HCT116 (cell line): ENCODE results near the gene TENM4. TPM values are rescaled to one million over a fixed set of nuclear protein-coding genes. Genes with fewer than 3 reads are reported as not detected.

Experiments used
- ATAC-seq: fragments of 200-7000 bp; cut with Tn5 transposase; 2 replicates; pipeline ENCODE4 v1.9.1; 2020; ENCODE audit warnings: mild to moderate bottlenecking, moderate library complexity
- BruUV-seq: library from RNA; stranded (reverse); fragments of 400-500 nt; replicated peaks from 2 replicates; lab custom pipeline; 2021; lab: Mats Ljungman, UMichigan
- CTCF ChIA-PET: fragments of 300-600 bp; sonication (Branson Sonifier 250); formaldehyde crosslinking; loops from one replicate; lab custom pipeline; 2021; ENCODE audit warnings: antibody characterized with exemption; lab: Charles Lee
- POLR2A ChIA-PET: fragments of 300-600, 350-600 bp; sonication (Branson Sonifier 250); formaldehyde crosslinking; loops from one replicate; lab custom pipeline; 2021; ENCODE audit warnings: antibody characterized with exemption; lab: Charles Lee
- RAD21 ChIA-PET, 2 experiments: fragments of 300-600 bp; sonication (Branson Sonifier 250); formaldehyde crosslinking; loops; one replicate each; lab custom pipeline; 2023; ENCODE audit warnings: low total read pairs in 2 of 2; ENCODE audit not compliant: uncharacterized antibody in 2 of 2, unreplicated experiment in 2 of 2, low non-redundant PET in 1 of 2; lab: Charles Lee
- DNase-seq: peaks from one replicate; pipeline ENCODE4 v3.0.0-alpha.2; 2010; ENCODE audit warnings: low read depth, low spot score
- H2AFZ ChIP-seq: fragments of 200-600 bp; shearing (Covaris generic), sonication (generic); 2 replicates; pipeline ENCODE4 v1.6.1; 2017; ENCODE audit warnings: low read depth, mixed run types, mixed read lengths, antibody characterized with exemption, low read length; ENCODE audit not compliant: poor library complexity, severe bottlenecking
- H3K27ac ChIP-seq: 2 replicates; pipeline ENCODE4 v1.5.1; 2012; ENCODE audit warnings: low read depth, low read length
- H3K27me3 ChIP-seq: fragments of 200-600 bp; sonication (generic); 2 replicates; pipeline ENCODE4 v1.6.1; 2016; ENCODE audit warnings: mixed run types, low read length, mixed read lengths; ENCODE audit not compliant: insufficient read depth
- H3K36me3 ChIP-seq, 2 experiments: fragments of 200-500 bp in 1 of 2; fragments of 200-600 bp in 1 of 2; sonication (Bioruptor generic) in 1 of 2; sonication (generic) in 1 of 2; 2 replicates each; pipeline versions ENCODE4 v1.5.1 to v1.6.1; 2014 to 2016; ENCODE audit warnings: low read length in 2 of 2, inconsistent platforms in 1 of 2, mixed read lengths in 1 of 2, mixed run types in 1 of 2; ENCODE audit not compliant: insufficient read depth in 2 of 2, control insufficient read depth in 1 of 2
- H3K4me1 ChIP-seq, 2 experiments: fragments of 200-600 bp in 1 of 2; sonication (generic) in 1 of 2; 2 replicates each; pipeline versions ENCODE4 v1.5.1 to v1.6.1; 2012 to 2017; ENCODE audit warnings: low read length in 2 of 2, inconsistent platforms in 1 of 2, mild to moderate bottlenecking in 1 of 2, mixed read lengths in 1 of 2, mixed run types in 1 of 2, moderate library complexity in 1 of 2; ENCODE audit not compliant: insufficient read depth in 2 of 2, control insufficient read depth in 1 of 2
- H3K4me2 ChIP-seq: fragments of 200-600 bp; sonication (generic); 2 replicates; pipeline ENCODE4 v1.6.1; 2017; ENCODE audit warnings: mixed run types, low read length, mixed read lengths
- H3K4me3 ChIP-seq, 2 experiments: fragments of 200-600 bp in 1 of 2; sonication (generic) in 1 of 2; replicated peaks in 1 of 2; 2 replicates each; pipeline ENCODE4 v1.5.1; 2011 to 2016; ENCODE audit warnings: low read length in 2 of 2, control low read depth in 1 of 2, low read depth in 1 of 2, mild to moderate bottlenecking in 1 of 2, mixed read lengths in 1 of 2, mixed run types in 1 of 2
- H3K79me2 ChIP-seq: fragments of 200-600 bp; sonication (generic); 2 replicates; pipeline ENCODE4 v1.6.1; 2017; ENCODE audit warnings: mild to moderate bottlenecking, mixed run types, low read length, moderate library complexity, mixed read lengths; ENCODE audit not compliant: insufficient read depth
- H3K9ac ChIP-seq: fragments of 200-600 bp; sonication (generic); 2 replicates; pipeline ENCODE4 v1.6.1; 2016; ENCODE audit warnings: low read length, mixed read lengths
- H3K9me2 ChIP-seq: fragments of 200-600 bp; sonication (generic), shearing (Covaris generic); 2 replicates; pipeline ENCODE4 v1.6.1; 2017; ENCODE audit warnings: mixed run types, mild to moderate bottlenecking, moderate library complexity; ENCODE audit not compliant: insufficient read depth
- H3K9me3 ChIP-seq, 2 experiments: fragments of 200-500 bp in 1 of 2; fragments of 200-600 bp in 1 of 2; sonication (Bioruptor generic) in 1 of 2; sonication (generic) in 1 of 2; 2 replicates each; pipeline ENCODE4 v1.6.1; 2014 to 2017; ENCODE audit warnings: low read length in 2 of 2, mixed read lengths in 2 of 2, inconsistent platforms in 1 of 2, low read depth in 1 of 2, mild to moderate bottlenecking in 1 of 2, mixed run types in 1 of 2, moderate library complexity in 1 of 2; ENCODE audit not compliant: control insufficient read depth in 1 of 2, insufficient read depth in 1 of 2
- H4K20me1 ChIP-seq: fragments of 200-600 bp; sonication (generic), shearing (Covaris generic); 2 replicates; pipeline ENCODE4 v1.6.1; 2017; ENCODE audit warnings: mixed run types, mild to moderate bottlenecking, moderate library complexity; ENCODE audit not compliant: insufficient read depth
- ELF1 ChIP-seq: IDR thresholded peaks from 2 replicates; pipeline ENCODE4 v1.6.1; 2012; ENCODE audit warnings: low read depth, borderline replicate concordance
- EZH2 ChIP-seq: fragments of 200-600 bp; sonication (generic); IDR thresholded peaks from 2 replicates; pipeline ENCODE4 v1.6.1; 2017; ENCODE audit warnings: antibody characterized with exemption, mixed run types
- POLR2AphosphoS5 ChIP-seq: IDR thresholded peaks from 2 replicates; pipeline ENCODE4 v1.6.1; 2011; ENCODE audit warnings: mild to moderate bottlenecking, low read depth, low read length, moderate library complexity
- SRF ChIP-seq: IDR thresholded peaks from 2 replicates; pipeline ENCODE4 v1.6.1; 2012; ENCODE audit warnings: low read depth
- TCF7L2 ChIP-seq: IDR thresholded peaks from 2 replicates; pipeline ENCODE4 v1.7.0; 2011; ENCODE audit warnings: borderline replicate concordance, inconsistent platforms; ENCODE audit not compliant: insufficient read depth, insufficient read length; ENCODE audit errors: extremely low read depth
- ZFX ChIP-seq: fragments of 450-650 bp; IDR thresholded peaks from 2 replicates; pipeline ENCODE4 v1.6.1; 2017
- intact Hi-C: fragments of 100-400 bp; cut with micrococcal nuclease; formaldehyde crosslinking; loops from 2 replicates; pipeline ENCODE4 v1.10.0; 2022
- total RNA-seq: library from RNA; stranded (reverse); gene quantifications from one replicate; pipeline ENCODE4 v1.2.1, GENCODE V29; 2021; ENCODE audit not compliant: unreplicated experiment
- TF ChIP-seq, protein P1 (sequence below), 3 experiments: fragments of 200-600 bp in 1 of 3; sonication (generic) in 1 of 3; IDR thresholded peaks in 2 of 3; conservative IDR thresholded peaks in 1 of 3; 2 replicates each; pipeline ENCODE4 v1.5.1; 2012 to 2017; ENCODE audit warnings: low read depth in 2 of 3, low read length in 2 of 3, antibody characterized with exemption in 1 of 3, borderline replicate concordance in 1 of 3, control low read depth in 1 of 3, mild to moderate bottlenecking in 1 of 3, mixed read lengths in 1 of 3, mixed run types in 1 of 3, moderate library complexity in 1 of 3; ENCODE audit not compliant: insufficient read depth in 1 of 3
- TF ChIP-seq, protein P2 (sequence below): IDR thresholded peaks from 2 replicates; pipeline ENCODE4 v1.6.1; 2012
- TF ChIP-seq, protein P3 (sequence below): IDR thresholded peaks from 2 replicates; pipeline ENCODE4 v1.6.1; 2011; ENCODE audit warnings: mild to moderate bottlenecking, low read length, moderate library complexity; ENCODE audit not compliant: insufficient replicate concordance; ENCODE audit errors: extremely low read depth

Gene TENM4
- total RNA-seq, 1 experiment from 2014 or later: 0.05 TPM

DNA sequence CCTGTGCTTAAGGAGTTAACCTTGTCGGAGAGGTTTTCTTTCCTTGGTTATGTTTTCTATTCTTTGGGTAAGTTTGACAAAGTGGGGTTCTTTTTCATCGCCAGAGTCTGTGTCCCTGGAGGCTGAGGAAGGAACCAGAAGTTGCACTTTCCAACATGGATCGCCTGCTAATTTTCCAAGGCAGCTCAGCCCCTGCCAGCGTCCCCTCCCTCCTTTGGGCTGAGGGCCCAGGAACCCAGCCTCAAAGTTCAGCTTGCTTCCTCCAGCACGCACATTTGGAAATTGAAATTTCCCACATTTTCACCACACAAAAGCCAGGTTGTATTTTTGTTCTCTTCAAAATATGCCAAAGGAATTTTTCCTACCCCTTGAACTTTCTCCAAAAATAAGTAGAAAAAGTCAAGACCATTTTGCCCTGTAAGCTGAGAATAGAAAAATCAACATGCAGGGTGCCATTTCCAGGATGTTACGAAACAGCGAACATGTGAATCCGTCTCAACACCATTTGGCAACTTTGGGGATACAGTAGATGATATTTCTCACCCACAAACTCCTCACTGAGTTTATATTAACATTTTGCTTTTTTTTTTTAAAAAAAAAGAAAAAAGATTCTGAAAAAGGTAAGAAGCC lies 343.5 kb downstream of the TENM4 start:
- no peak overlapping the region for H3K9ac ChIP-seq
- no peak for DNase-seq
- H3K4me1 ChIP-seq: peaks cover 4 to 9% of the 10 kb centered on the region in 2 experiments; a peak in 2 of 4 replicates
- no peak overlapping the region for H3K4me3 ChIP-seq
- POLR2A ChIA-PET: no interaction called here
- CTCF ChIA-PET: interaction anchor here (5.5 kb wide), 1 partner anchor 451 kb away, joined by 54 read pairs; no protein-coding TSS in a partner anchor
- no peaks in the 10 kb centered on the region for H3K9me2 ChIP-seq
- no peaks in the 10 kb centered on the region for H4K20me1 ChIP-seq
- H3K4me2 ChIP-seq: no peak overlapping the region
- TF ChIP-seq ELF1: no peak
- TF ChIP-seq EZH2: no peak
- TF ChIP-seq, protein P1, sequence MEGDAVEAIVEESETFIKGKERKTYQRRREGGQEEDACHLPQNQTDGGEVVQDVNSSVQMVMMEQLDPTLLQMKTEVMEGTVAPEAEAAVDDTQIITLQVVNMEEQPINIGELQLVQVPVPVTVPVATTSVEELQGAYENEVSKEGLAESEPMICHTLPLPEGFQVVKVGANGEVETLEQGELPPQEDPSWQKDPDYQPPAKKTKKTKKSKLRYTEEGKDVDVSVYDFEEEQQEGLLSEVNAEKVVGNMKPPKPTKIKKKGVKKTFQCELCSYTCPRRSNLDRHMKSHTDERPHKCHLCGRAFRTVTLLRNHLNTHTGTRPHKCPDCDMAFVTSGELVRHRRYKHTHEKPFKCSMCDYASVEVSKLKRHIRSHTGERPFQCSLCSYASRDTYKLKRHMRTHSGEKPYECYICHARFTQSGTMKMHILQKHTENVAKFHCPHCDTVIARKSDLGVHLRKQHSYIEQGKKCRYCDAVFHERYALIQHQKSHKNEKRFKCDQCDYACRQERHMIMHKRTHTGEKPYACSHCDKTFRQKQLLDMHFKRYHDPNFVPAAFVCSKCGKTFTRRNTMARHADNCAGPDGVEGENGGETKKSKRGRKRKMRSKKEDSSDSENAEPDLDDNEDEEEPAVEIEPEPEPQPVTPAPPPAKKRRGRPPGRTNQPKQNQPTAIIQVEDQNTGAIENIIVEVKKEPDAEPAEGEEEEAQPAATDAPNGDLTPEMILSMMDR (IDR thresholded peaks at IDR 0.05 in 2 of 3, conservative IDR thresholded peaks at IDR 0.05 in 1 of 3; ENCODE audit: borderline replicate concordance in 1 of 3, insufficient read depth in 1 of 3, low read depth in 2 of 3, low read length in 2 of 3): no peak
- TF ChIP-seq SRF: no peak
- TF ChIP-seq, protein P2, sequence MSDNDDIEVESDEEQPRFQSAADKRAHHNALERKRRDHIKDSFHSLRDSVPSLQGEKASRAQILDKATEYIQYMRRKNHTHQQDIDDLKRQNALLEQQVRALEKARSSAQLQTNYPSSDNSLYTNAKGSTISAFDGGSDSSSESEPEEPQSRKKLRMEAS: no peak
- intact Hi-C loops: no loop called here
- RAD21 ChIA-PET: no interaction called here
- H2AFZ ChIP-seq: no peak overlapping the region
- no peaks in the 10 kb centered on the region for H3K9me3 ChIP-seq
- no TSS peak for BruUV-seq
- H3K27me3 ChIP-seq: peaks cover 16% of the 10 kb centered on the region
- no peak for ATAC-seq
- no peaks in the 10 kb centered on the region for H3K36me3 ChIP-seq
- no peak overlapping the region for H3K27ac ChIP-seq
- H3K79me2 ChIP-seq: no peaks in the 10 kb centered on the region

DNA sequence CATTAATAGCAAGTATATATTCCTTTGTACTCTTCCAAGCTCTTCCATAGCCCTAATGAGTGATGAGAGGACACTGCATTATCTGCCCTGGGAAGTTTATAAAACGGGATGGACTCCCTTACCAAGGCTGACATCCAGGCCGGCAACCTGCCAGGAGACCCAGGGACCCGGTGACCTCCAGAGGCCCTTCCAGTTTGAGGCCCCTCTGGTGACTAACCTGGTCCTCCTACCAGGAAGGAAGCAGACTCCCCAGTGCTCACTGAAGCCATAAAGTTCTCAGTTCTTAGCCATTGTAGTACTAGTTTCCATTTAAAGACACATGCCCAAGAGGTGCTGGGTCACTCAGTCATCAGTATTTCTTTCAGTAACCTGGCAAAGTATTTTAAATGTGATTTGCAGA lies 345.4 kb downstream of the TENM4 start:
- Histone ChIP-seq H3K4me2 (no peak overlapping the region), H4K20me1 (no peaks in the 10 kb centered on the region), H3K4me3 (no peak overlapping the region), H3K9me3 (no peaks in the 10 kb centered on the region), H2AFZ (no peak overlapping the region), H3K36me3 (no peaks in the 10 kb centered on the region), H3K9ac (no peak overlapping the region), H3K79me2 (no peaks in the 10 kb centered on the region), H3K9me2 (no peaks in the 10 kb centered on the region), H3K27ac (no peak overlapping the region), H3K27me3 (peaks cover 12% of the 10 kb centered on the region), H3K4me1 (peaks cover 4 to 9% of the 10 kb centered on the region in 2 experiments; a peak in 2 of 4 replicates)
- ChIA-PET RAD21 (no interaction called here), POLR2A (no interaction called here), CTCF (no interaction called here)
- intact Hi-C loops: no loop called here
- DNase-seq (no peak), ATAC-seq (no peak)
- TF ChIP-seq, protein P3, sequence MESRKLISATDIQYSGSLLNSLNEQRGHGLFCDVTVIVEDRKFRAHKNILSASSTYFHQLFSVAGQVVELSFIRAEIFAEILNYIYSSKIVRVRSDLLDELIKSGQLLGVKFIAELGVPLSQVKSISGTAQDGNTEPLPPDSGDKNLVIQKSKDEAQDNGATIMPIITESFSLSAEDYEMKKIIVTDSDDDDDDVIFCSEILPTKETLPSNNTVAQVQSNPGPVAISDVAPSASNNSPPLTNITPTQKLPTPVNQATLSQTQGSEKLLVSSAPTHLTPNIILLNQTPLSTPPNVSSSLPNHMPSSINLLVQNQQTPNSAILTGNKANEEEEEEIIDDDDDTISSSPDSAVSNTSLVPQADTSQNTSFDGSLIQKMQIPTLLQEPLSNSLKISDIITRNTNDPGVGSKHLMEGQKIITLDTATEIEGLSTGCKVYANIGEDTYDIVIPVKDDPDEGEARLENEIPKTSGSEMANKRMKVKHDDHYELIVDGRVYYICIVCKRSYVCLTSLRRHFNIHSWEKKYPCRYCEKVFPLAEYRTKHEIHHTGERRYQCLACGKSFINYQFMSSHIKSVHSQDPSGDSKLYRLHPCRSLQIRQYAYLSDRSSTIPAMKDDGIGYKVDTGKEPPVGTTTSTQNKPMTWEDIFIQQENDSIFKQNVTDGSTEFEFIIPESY: no peak
- TF ChIP-seq TCF7L2 (no peak), SRF (no peak), POLR2AphosphoS5 (no peak), ZFX (no peak)
- BruUV-seq: no TSS peak
